ENCODE results near the gene ZNF646. TPM values are rescaled to one million over a fixed set of nuclear protein-coding genes. Genes with fewer than 3 reads are reported as not detected.

The ZNF646 gene
- total and polyA plus RNA-seq, 2 donors (not counting 3 experiments of a cell fraction or from before 2014, with no cell fraction given) = 4.1 to 15.9 TPM

- Histone ChIP-seq H3K4me3 (replicated peaks in 1 of 3; ENCODE audit: insufficient read depth in 1 of 3, low read depth in 1 of 3, low read length in 3 of 3) (no peak overlapping the region), H3K9me1 (replicated peaks; ENCODE audit: control insufficient read depth, extremely low read depth, insufficient read depth, low read length) (no peaks in the 10 kb centered on the region), H3K27me3 (ENCODE audit: control insufficient read depth in 2 of 2, insufficient read depth in 2 of 2, low read length in 2 of 2) (no peaks in the 10 kb centered on the region), H3K79me2 (ENCODE audit: control insufficient read depth, insufficient read depth, low read length) (no peaks in the 10 kb centered on the region), H2AFZ (ENCODE audit: low read depth, low read length) (no peak overlapping the region), H3K9ac (replicated peaks; ENCODE audit: extremely low read depth, insufficient read depth, low read length) (no peak overlapping the region), H3K9me3 (replicated peaks; ENCODE audit: control insufficient read depth, insufficient read depth, low read length) (no peaks in the 10 kb centered on the region), H3K4me2 (ENCODE audit: insufficient read depth, low read length) (no peak overlapping the region), H3K27ac (ENCODE audit: insufficient read depth, low read depth, low read length) (no peak overlapping the region), H3K4me1 (ENCODE audit: control insufficient read depth, extremely low read depth, insufficient read depth, low read length) (no peaks in the 10 kb centered on the region), H4K20me1 (replicated peaks; ENCODE audit: control insufficient read depth, extremely low read depth, insufficient read depth, low read length) (no peaks in the 10 kb centered on the region), H3K36me3 (ENCODE audit: control insufficient read depth in 2 of 2, extremely low read depth in 1 of 2, insufficient read depth in 2 of 2, low read length in 2 of 2) (no peaks in the 10 kb centered on the region)
- no peak for FAIRE-seq
- dilution Hi-C loops (cut with MboI; ENCODE audit: extremely low pct_ligation_motif_present, low sequenced_read_pairs) (no loop called here), intact Hi-C loops (cut with micrococcal nuclease) (loop anchor here (5.0 kb wide), 1 partner anchor 132 kb away; no protein-coding TSS in a partner anchor)
- POLR2A ChIA-PET = no interaction called here
- BruUV-seq (replicated peaks) = no TSS peak
- TF ChIP-seq MYC (IDR thresholded peaks at IDR 0.05; ENCODE audit: low read depth, low read length) (no peak), MAX (IDR thresholded peaks at IDR 0.05; ENCODE audit: insufficient read depth, insufficient read length) (no peak), CTCF (IDR thresholded peaks at IDR 0.05; ENCODE audit: extremely low read depth in 1 of 2, insufficient read depth in 1 of 2, low read depth in 1 of 2, low read length in 2 of 2) (no peak), GATA2 (IDR thresholded peaks at IDR 0.05; ENCODE audit: insufficient read depth, insufficient read length, low read depth, low read length) (no peak), JUN (IDR thresholded peaks at IDR 0.05; ENCODE audit: borderline replicate concordance, insufficient read depth, insufficient read length, low read depth) (no peak), POLR2AphosphoS5 (IDR thresholded peaks at IDR 0.05; ENCODE audit: insufficient read depth, low read depth, low read length) (no peak), POLR2A (IDR thresholded peaks at IDR 0.05; ENCODE audit: low read depth, low read length) (no peak), FOS (IDR thresholded peaks at IDR 0.05; ENCODE audit: borderline replicate concordance, insufficient read depth, low read length) (no peak), EZH2 (IDR thresholded peaks at IDR 0.05; ENCODE audit: borderline replicate concordance, low read depth, low read length, severe bottlenecking) (no peak)
- no peak for DNase-seq (ENCODE audit: low read depth, low spot score)
- CTCF ChIA-PET = no interaction called here
Observed at GRCh38 chr16:31025339-31025738, 48.9 kb upstream of the ZNF646 start.

Data from endothelial cell of umbilical vein (primary cell).